Right lobe of liver (tissue), 6 donors: Measurements from ENCODE around the gene PRR19. TPM values are rescaled to one million over a fixed set of nuclear protein-coding genes. Genes with fewer than 3 reads are reported as not detected.
"Not testable (repeated sequence)": the region's sequence is repeated elsewhere in the genome, so short reads cannot be mapped to it uniquely, and the experiment has no call there.

Experiments used
- ATAC-seq, 4 donors: fragments of 200-7000 bp; cut with Tn5 transposase; one replicate each; pipeline ENCODE4 v1.9.1; 2020; ENCODE audit warnings: mild to moderate bottlenecking in 4 of 4, moderate library complexity in 4 of 4
- DNase-seq, 3 donors: peaks; one replicate each; pipeline ENCODE4 v3.0.0-alpha.2; 2020
- H3K27ac ChIP-seq, 3 donors: fragments of 200-600 bp; one replicate each; pipeline ENCODE4 v1.8.0; 2022
- H3K27me3 ChIP-seq, 2 donors: fragments of 200-600 bp; one replicate each; pipeline ENCODE4 v1.8.0; 2022
- H3K36me3 ChIP-seq, 4 donors: fragments of 200-600 bp; sonication (generic) in 1 of 4; one replicate each; pipeline versions ENCODE4 v1.5.1 to v1.8.0; 2017 to 2022; ENCODE audit warnings: control low read depth in 1 of 4
- H3K4me1 ChIP-seq, 4 donors: fragments of 200-600 bp; sonication (generic) in 1 of 4; one replicate each; pipeline versions ENCODE4 v1.5.1 to v1.8.0; 2017 to 2022; ENCODE audit warnings: control low read depth in 1 of 4
- H3K4me3 ChIP-seq, 3 donors: fragments of 200-600 bp; one replicate each; pipeline ENCODE4 v1.8.0; 2022
- H3K9me3 ChIP-seq, 4 donors: fragments of 200-600 bp; sonication (generic) in 1 of 4; one replicate each; pipeline versions ENCODE4 v1.5.1 to v1.8.0; 2017 to 2022; ENCODE audit warnings: control low read depth in 1 of 4
- CTCF ChIP-seq, 4 donors: fragments of 200-600 bp in 3 of 4; fragments of 450-650 bp in 1 of 4; IDR thresholded peaks; one replicate each; pipeline versions ENCODE4 v1.5.1 to v1.8.0; 2016 to 2022; ENCODE audit warnings: antibody characterized with exemption in 4 of 4, mild to moderate bottlenecking in 2 of 4
- POLR2A ChIP-seq: fragments of 450-650 bp; IDR thresholded peaks from one replicate; pipeline ENCODE4 v1.6.1; 2017; ENCODE audit warnings: antibody characterized with exemption, mild to moderate bottlenecking
- WGBS: methylation state at CpG from one replicate; pipeline ENCODE4 v1.1.6; 2018; ENCODE audit warnings: low coverage, low lambda C conversion rate; ENCODE audit not compliant: insufficient coverage; ENCODE audit errors: missing lambda C conversion rate; 5-methylcytosine and 5-hydroxymethylcytosine counted together
- intact Hi-C, 2 donors: fragments of 100-400 bp; cut with DNase I; formaldehyde crosslinking; loops; one replicate each; pipeline versions ENCODE4 v1.11.2 to v1.14.1; 2022
- total RNA-seq, 6 experiments: library from RNA; depleted of rRNA in 2 of 6; stranded (reverse); fragments of >200 nt in 2 of 6; fragmentation: NEBNext Ultra II Directional in 3 of 6; extraction: Animal tissue kit (Norgen Biotek cat#: 25700) in 3 of 6; gene quantifications; one replicate each; pipeline versions ENCODE4 v1.1.0 to v1.2.4, GENCODE V29; 2016 to 2023
- donor health status: DM: no; HTN: yes; CAD: no.
- donor health status: DM: no; HTN: no; CAD: no.
- donor health status: DM: no; HTN: no; CAD: no.
- donor health status: DM: no; HTN: yes; CAD: no.
- donor health status: DM: no; HTN: yes; CAD: no.

PRR19 gene
- total RNA-seq, 6 experiments from 2014 or later, result 0.18 to 0.74 (median 0.21) TPM

- Histone ChIP-seq H3K27me3 (no peaks in the 10 kb centered on the region), H3K4me1 (peaks cover 0 to 11% (median 0%) of the 10 kb centered on the region in 4 donors), H3K9me3 (no peaks in the 10 kb centered on the region), H3K4me3 (no peak overlapping the region), H3K36me3 (no peaks in the 10 kb centered on the region), H3K27ac (no peak overlapping the region)
- ATAC-seq (no peak), DNase-seq (no peak)
- intact Hi-C loops, result loop anchor here in 1 of 2 donors (10.0 kb wide), 1 partner anchor 194 kb away; the partner anchor contains the start of gene POU2F2
- no peak for TF ChIP-seq POLR2A
- TF ChIP-seq CTCF (IDR thresholded peaks at IDR 0.05), result no peak
- 80% methylated on average over 2 of the region's 2 CpGs for WGBS
Measured at GRCh38 chr19:42328854-42329253, 26.9 kb downstream of the PRR19 start.

DNA sequence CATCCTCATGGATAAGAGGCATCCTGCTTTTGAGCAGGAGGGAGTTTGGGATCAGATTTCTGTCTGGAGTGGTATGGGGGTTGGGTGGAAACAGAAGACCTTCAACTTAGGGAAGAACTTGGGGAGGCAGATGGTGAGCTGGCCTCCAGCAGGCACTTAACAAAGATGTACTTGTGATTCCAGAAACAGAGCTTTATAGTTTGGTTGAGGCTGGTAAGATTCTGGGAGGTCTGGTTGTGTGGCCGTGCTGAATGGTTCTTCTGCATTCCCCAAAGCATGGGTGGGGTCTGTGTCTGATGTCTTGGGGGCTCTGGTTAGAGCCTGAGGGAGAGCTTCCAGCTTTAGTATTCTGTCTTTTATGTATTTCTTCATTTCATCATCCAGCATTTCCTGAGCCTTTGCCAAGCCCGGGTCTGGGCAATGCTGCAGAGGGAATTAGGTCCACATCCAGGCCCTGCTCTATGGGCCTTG lies 28.3 kb downstream of the PRR19 start:
- ATAC-seq (no peak), DNase-seq (no peak)
- no peaks in the 10 kb centered on the region for H3K36me3 ChIP-seq
- H3K27me3 ChIP-seq, result no peaks in the 10 kb centered on the region
- no peak overlapping the region for H3K4me3 ChIP-seq
- intact Hi-C loops, result no loop called here
- 60% methylated on average over 2 of the region's 2 CpGs for WGBS
- no peak overlapping the region for H3K27ac ChIP-seq
- no peaks in the 10 kb centered on the region for H3K9me3 ChIP-seq
- peaks cover 0 to 6% (median 0%) of the 10 kb centered on the region in 4 donors for H3K4me1 ChIP-seq
- TF ChIP-seq CTCF (IDR thresholded peaks at IDR 0.05), result no peak
- no peak for TF ChIP-seq POLR2A

- H3K4me1 ChIP-seq, DNase-seq, H3K27ac ChIP-seq, H3K36me3 ChIP-seq, ATAC-seq, H3K9me3 ChIP-seq, intact Hi-C loops, H3K4me3 ChIP-seq, H3K27me3 ChIP-seq: not testable (repeated sequence)
- no CpG with 5 or more reads among the region's 3 CpGs for WGBS
Measured at GRCh38 chr19:42331333-42331732, 29.4 kb downstream of the PRR19 start.

DNA sequence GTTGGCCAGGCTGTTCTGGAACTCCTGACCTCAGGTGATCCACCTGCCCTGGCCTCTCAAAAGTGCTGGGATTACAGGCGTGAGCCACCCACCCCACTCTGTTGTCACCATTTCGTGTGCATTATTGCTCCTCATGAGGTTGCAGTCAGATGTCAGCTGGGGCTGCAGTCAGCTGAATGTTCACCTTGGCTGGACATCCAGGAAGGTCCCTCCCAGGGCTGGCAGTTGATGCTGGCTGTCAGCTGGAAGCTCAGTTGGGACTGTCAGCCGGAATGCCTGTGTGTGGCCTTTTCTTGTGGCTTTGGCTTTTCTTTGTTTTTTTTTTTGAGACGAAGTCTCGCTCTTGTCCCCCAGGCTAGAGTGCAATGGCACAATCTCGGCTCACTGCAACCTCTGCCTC lies 30.1 kb downstream of the PRR19 start:
- no peak for TF ChIP-seq POLR2A
- no peak for TF ChIP-seq CTCF (IDR thresholded peaks at IDR 0.05)
- DNase-seq, result no peak
- 73% methylated on average over 3 of the region's 6 CpGs for WGBS
- no peak overlapping the region for H3K27ac ChIP-seq
- no peak for ATAC-seq
- no peak overlapping the region for H3K4me3 ChIP-seq
- no peaks in the 10 kb centered on the region for H3K4me1 ChIP-seq
- H3K9me3 ChIP-seq, result no peaks in the 10 kb centered on the region
- H3K36me3 ChIP-seq, result no peaks in the 10 kb centered on the region
- H3K27me3 ChIP-seq, result no peaks in the 10 kb centered on the region
- intact Hi-C loops, result no loop called here

- no peaks in the 10 kb centered on the region for H3K27me3 ChIP-seq
- H3K27ac ChIP-seq, result no peak overlapping the region
- no peak overlapping the region for H3K4me3 ChIP-seq
- no peaks in the 10 kb centered on the region for H3K9me3 ChIP-seq
- DNase-seq, result no peak
- WGBS, result no CpG with 5 or more reads among the region's 3 CpGs
- TF ChIP-seq POLR2A (no peak), CTCF (IDR thresholded peaks at IDR 0.05) (no peak)
- H3K4me1 ChIP-seq, result no peaks in the 10 kb centered on the region
- no peaks in the 10 kb centered on the region for H3K36me3 ChIP-seq
- ATAC-seq, result no peak
- intact Hi-C loops, result no loop called here
Measured at GRCh38 chr19:42333018-42333417, 31.1 kb downstream of the PRR19 start.
